ENCODE measurements around the gene TCEANC2. TPM values are rescaled to one million over a fixed set of nuclear protein-coding genes. Genes with fewer than 3 reads are reported as not detected.
"Not testable (repeated sequence)": the region's sequence is repeated elsewhere in the genome, so short reads cannot be mapped to it uniquely, and the experiment has no call there.

The TCEANC2 gene
- total RNA-seq, 2 experiments from 2014 or later, result 11.5 to 13.5 TPM

- Mint-ChIP-seq H3K4me1 (peaks cover 19% of the 10 kb centered on the region), H3K27ac (no peak overlapping the region), H3K4me3 (no peak overlapping the region), H3K27me3 (no peaks in the 10 kb centered on the region), H3K36me3 (ENCODE audit: low read depth) (peaks cover 32% of the 10 kb centered on the region), H3K9me3 (no peaks in the 10 kb centered on the region)
- CTCF ChIA-PET, result no interaction called here
- DNase-seq, result no peak
- POLR2A ChIA-PET, result no interaction called here
Observed at GRCh38 chr1:54046671-54047383, 6.6 kb upstream of the TCEANC2 start.

- Mint-ChIP-seq H3K27me3 (no peaks in the 10 kb centered on the region), H3K27ac (no peak overlapping the region), H3K4me3 (no peak overlapping the region), H3K9me3 (no peaks in the 10 kb centered on the region), H3K4me1 (peaks cover 19% of the 10 kb centered on the region), H3K36me3 (ENCODE audit: low read depth) (peaks cover 24% of the 10 kb centered on the region)
- ChIA-PET CTCF (interaction anchor here (0.6 to 1.6 kb wide), 3 partner anchors 34 to 644 kb away, joined by 3 to 5 read pairs (median 5); no protein-coding TSS in a partner anchor), POLR2A (interaction anchor here (1.2 to 1.6 kb wide), 2 partner anchors 152 to 210 kb away, joined by 3 to 4 read pairs; partner anchors contain the start of genes CYB5RL and MRPL37)
- no peak for DNase-seq
Observed at GRCh38 chr1:54047384-54048305, 5.8 kb upstream of the TCEANC2 start.

- ChIA-PET CTCF (interaction anchor here (0.6 to 1.9 kb wide), 2 partner anchors 18 to 31 kb away, joined by 3 to 6 read pairs; no protein-coding TSS in a partner anchor), POLR2A (interaction anchor here (5.1 kb wide), 1 partner anchor 104 kb away, joined by 51 read pairs; the partner anchor contains the start of genes IFT25 and LRRC42)
- H3K36me3 Mint-ChIP-seq (ENCODE audit: low read depth); H3K9me3 Mint-ChIP-seq; H3K4me3 Mint-ChIP-seq; H3K27me3 Mint-ChIP-seq; H3K27ac Mint-ChIP-seq; DNase-seq: not testable (repeated sequence)
- H3K4me1 Mint-ChIP-seq, result peaks cover 32% of the 10 kb centered on the region
Observed at GRCh38 chr1:54050435-54050834, 3.0 kb upstream of the TCEANC2 start.

- CTCF ChIA-PET, result interaction anchor here (1.1 to 2.6 kb wide), 3 partner anchors 17 to 192 kb away, joined by 4 to 8 read pairs (median 7); no protein-coding TSS in a partner anchor
Observed at GRCh38 chr1:54051933-54052430, 1.4 kb upstream of the TCEANC2 start.

GRCh38 chr1:54052431-54052933, 926 bp upstream of the TCEANC2 start:
- H3K27ac Mint-ChIP-seq, result no peak overlapping the region
- DNase-seq, result peak; percentile 48
- H3K36me3 Mint-ChIP-seq (ENCODE audit: low read depth), result peaks cover 16% of the 10 kb centered on the region
- ChIA-PET POLR2A (interaction anchor here (0.6 to 5.1 kb wide), 14 partner anchors 9 to 832 kb away, joined by 3 to 51 read pairs (median 4); partner anchors contain the start of genes CYB5RL, IFT25, LRRC42 and MRPL37), CTCF (interaction anchor here (0.9 to 2.6 kb wide), 9 partner anchors 9 to 437 kb away, joined by 3 to 8 read pairs (median 4); partner anchors contain the start of genes CYB5RL and MRPL37)
- no peak overlapping the region for H3K4me3 Mint-ChIP-seq
- peaks cover 37% of the 10 kb centered on the region for H3K4me1 Mint-ChIP-seq
- H3K27me3 Mint-ChIP-seq, result no peaks in the 10 kb centered on the region
- no peaks in the 10 kb centered on the region for H3K9me3 Mint-ChIP-seq

More at GRCh38 chr1:54051933-54052430, 1.4 kb upstream of the TCEANC2 start:
- no peaks in the 10 kb centered on the region for H3K27me3 Mint-ChIP-seq
- H3K9me3 Mint-ChIP-seq, result no peaks in the 10 kb centered on the region
- H3K4me3 Mint-ChIP-seq, result no peak overlapping the region
- no peak overlapping the region for H3K27ac Mint-ChIP-seq
- DNase-seq, result no peak
- POLR2A ChIA-PET, result interaction anchor here (0.7 to 5.1 kb wide), 8 partner anchors 9 to 756 kb away, joined by 3 to 51 read pairs (median 6); partner anchors contain the start of genes CYB5RL, IFT25, LRRC42 and MRPL37
- H3K36me3 Mint-ChIP-seq (ENCODE audit: low read depth), result peaks cover 12% of the 10 kb centered on the region
- H3K4me1 Mint-ChIP-seq, result peaks cover 38% of the 10 kb centered on the region

- ChIA-PET CTCF (interaction anchor here (1.1 to 2.6 kb wide), 10 partner anchors 10 to 663 kb away, joined by 3 to 8 read pairs (median 4); partner anchors contain the start of genes CYB5RL and MRPL37), POLR2A (interaction anchor here (0.8 to 5.1 kb wide), 14 partner anchors 9 to 831 kb away, joined by 3 to 51 read pairs (median 4); partner anchors contain the start of genes CYB5RL, IFT25, LRRC42 and MRPL37)
- peaks cover 24% of the 10 kb centered on the region for H3K36me3 Mint-ChIP-seq (ENCODE audit: low read depth)
- H3K4me1 Mint-ChIP-seq, result peaks cover 38% of the 10 kb centered on the region
- no peaks in the 10 kb centered on the region for H3K27me3 Mint-ChIP-seq
- no peak for DNase-seq
- H3K27ac Mint-ChIP-seq, result no peak overlapping the region
- no peaks in the 10 kb centered on the region for H3K9me3 Mint-ChIP-seq
- H3K4me3 Mint-ChIP-seq, result no peak overlapping the region
Observed at GRCh38 chr1:54053745-54054437, 483 bp downstream of the TCEANC2 start.

GRCh38 chr1:54054438-54054749, 986 bp downstream of the TCEANC2 start:
- ChIA-PET POLR2A (interaction anchor here (0.8 to 5.1 kb wide), 6 partner anchors 10 to 661 kb away, joined by 3 to 51 read pairs (median 6); partner anchors contain the start of genes IFT25, LRRC42 and TTC4), CTCF (interaction anchor here (1.1 to 1.5 kb wide), 3 partner anchors 145 to 663 kb away, joined by 3 to 4 read pairs (median 4); partner anchors contain the start of genes CYB5RL and MRPL37)
- no peak overlapping the region for H3K27ac Mint-ChIP-seq

GRCh38 chr1:54064299-54064698, 10.9 kb downstream of the TCEANC2 start:
- Mint-ChIP-seq H3K9me3 (no peaks in the 10 kb centered on the region), H3K36me3 (ENCODE audit: low read depth) (peaks cover 5% of the 10 kb centered on the region), H3K27ac (no peak overlapping the region), H3K4me1 (no peaks in the 10 kb centered on the region), H3K4me3 (no peak overlapping the region), H3K27me3 (no peaks in the 10 kb centered on the region)
- POLR2A ChIA-PET, result interaction anchor here (1.0 kb wide), 1 partner anchor 10 kb away, joined by 4 read pairs; no protein-coding TSS in a partner anchor
- DNase-seq, result no peak
- CTCF ChIA-PET, result no interaction called here

More at GRCh38 chr1:54054438-54054749, 986 bp downstream of the TCEANC2 start:
- Mint-ChIP-seq H3K9me3 (no peaks in the 10 kb centered on the region), H3K4me3 (no peak overlapping the region), H3K36me3 (ENCODE audit: low read depth) (peaks cover 26% of the 10 kb centered on the region), H3K27me3 (no peaks in the 10 kb centered on the region), H3K4me1 (peaks cover 38% of the 10 kb centered on the region)
- DNase-seq, result no peak

- Mint-ChIP-seq H3K27ac (no peak overlapping the region), H3K9me3 (no peaks in the 10 kb centered on the region), H3K4me3 (no peak overlapping the region), H3K27me3 (no peaks in the 10 kb centered on the region), H3K36me3 (ENCODE audit: low read depth) (peaks cover 15% of the 10 kb centered on the region), H3K4me1 (no peaks in the 10 kb centered on the region)
- POLR2A ChIA-PET, result interaction anchor here (1.3 kb wide), 1 partner anchor 10 kb away, joined by 3 read pairs; no protein-coding TSS in a partner anchor
- DNase-seq, result no peak
- CTCF ChIA-PET, result interaction anchor here (1.1 to 4.4 kb wide), 3 partner anchors 8 to 420 kb away, joined by 4 to 18 read pairs (median 5); no protein-coding TSS in a partner anchor
Observed at GRCh38 chr1:54069791-54070170, 16.4 kb downstream of the TCEANC2 start.

- Mint-ChIP-seq H3K27me3 (no peaks in the 10 kb centered on the region), H3K4me1 (no peaks in the 10 kb centered on the region), H3K9me3 (no peaks in the 10 kb centered on the region), H3K36me3 (ENCODE audit: low read depth) (peaks cover 15% of the 10 kb centered on the region), H3K4me3 (no peak overlapping the region), H3K27ac (no peak overlapping the region)
- no peak for DNase-seq
- POLR2A ChIA-PET, result interaction anchor here (1.3 kb wide), 1 partner anchor 11 kb away, joined by 3 read pairs; no protein-coding TSS in a partner anchor
- CTCF ChIA-PET, result interaction anchor here (1.1 to 4.4 kb wide), 4 partner anchors 9 to 419 kb away, joined by 4 to 23 read pairs (median 12); no protein-coding TSS in a partner anchor
Observed at GRCh38 chr1:54070171-54070837, 16.9 kb downstream of the TCEANC2 start.

- ChIA-PET CTCF (interaction anchor here (1.6 kb wide), 1 partner anchor 412 kb away, joined by 5 read pairs; no protein-coding TSS in a partner anchor), POLR2A (interaction anchor here (0.8 kb wide), 1 partner anchor 422 kb away, joined by 3 read pairs; no protein-coding TSS in a partner anchor)
- DNase-seq, result no peak
- Mint-ChIP-seq H3K4me1 (peaks cover 5% of the 10 kb centered on the region), H3K27me3 (no peaks in the 10 kb centered on the region), H3K36me3 (ENCODE audit: low read depth) (peaks cover 8% of the 10 kb centered on the region), H3K27ac (no peak overlapping the region), H3K4me3 (no peak overlapping the region), H3K9me3 (no peaks in the 10 kb centered on the region)
Observed at GRCh38 chr1:54077359-54077758, 24.0 kb downstream of the TCEANC2 start.

All from activated CD4-positive, alpha-beta memory T cell treated with anti-CD3 and anti-CD28 coated beads, Interleukin-2, amount 10 ng/mL, durations not matched to agents 7 days and 5 days (primary cell).